GM19395 (cell line): Measurements from ENCODE around the gene JUN.
"Not testable (repeated sequence)": the region's sequence is repeated elsewhere in the genome, so short reads cannot be mapped to it uniquely, and the experiment has no call there.

Source experiments
- ATAC-seq: cut with Tn5 transposase; IDR thresholded peaks from one replicate; pipeline ENCODE4 v1.9.1; 2021; ENCODE audit warnings: mild to moderate bottlenecking, moderate library complexity; ENCODE audit not compliant: unreplicated experiment

Gene JUN

GRCh38 chr1:58809325-58810010 is 25.6 kb upstream of the JUN start:
- no peak for ATAC-seq

GRCh38 chr1:58808077-58808476 is 24.2 kb upstream of the JUN start:
- ATAC-seq: no peak

- ATAC-seq: peak; percentile 75
Measured at GRCh38 chr1:58805716-58806571, 22.1 kb upstream of the JUN start.

- ATAC-seq: no peak
Measured at GRCh38 chr1:58804853-58805565, 21.2 kb upstream of the JUN start.

GRCh38 chr1:58803858-58804257 is 20.0 kb upstream of the JUN start:
- ATAC-seq: no peak

GRCh38 chr1:58802640-58803399 is 19.0 kb upstream of the JUN start:
- ATAC-seq: no peak

- not testable (repeated sequence) for ATAC-seq
Measured at GRCh38 chr1:58801286-58801685, 17.4 kb upstream of the JUN start.

- ATAC-seq: no peak
Measured at GRCh38 chr1:58799650-58800049, 15.8 kb upstream of the JUN start.

- no peak for ATAC-seq
Measured at GRCh38 chr1:58798910-58799442, 15.1 kb upstream of the JUN start.

- ATAC-seq: no peak
Measured at GRCh38 chr1:58796416-58796815, 12.6 kb upstream of the JUN start.

GRCh38 chr1:58794585-58794984 is 10.7 kb upstream of the JUN start:
- ATAC-seq: no peak

GRCh38 chr1:58792846-58793245 is 9.0 kb upstream of the JUN start:
- ATAC-seq: no peak

- no peak for ATAC-seq
Measured at GRCh38 chr1:58791106-58791505, 7.3 kb upstream of the JUN start.

- ATAC-seq: no peak
Measured at GRCh38 chr1:58789996-58790660, 6.3 kb upstream of the JUN start.

GRCh38 chr1:58789322-58789856 is 5.5 kb upstream of the JUN start:
- no peak for ATAC-seq

- no peak for ATAC-seq
Measured at GRCh38 chr1:58788259-58788658, 4.4 kb upstream of the JUN start.

- no peak for ATAC-seq
Measured at GRCh38 chr1:58786927-58787245, 3.0 kb upstream of the JUN start.

GRCh38 chr1:58786184-58786926 is 2.5 kb upstream of the JUN start:
- ATAC-seq: no peak

GRCh38 chr1:58785442-58786058 is 1.7 kb upstream of the JUN start:
- no peak for ATAC-seq
